22Rv1 (cell line): ENCODE results near the gene CD37.

Source experiments
- H3K27ac ChIP-seq: fragments of 450-650 bp; 2 replicates; pipeline ENCODE4 v1.5.1; 2017
- ZFX ChIP-seq: fragments of 450-650 bp; IDR thresholded peaks from 2 replicates; pipeline ENCODE4 v1.6.1; 2017; ENCODE audit warnings: antibody characterized with exemption, borderline replicate concordance
- TF ChIP-seq, protein P1 (sequence below): fragments of 450-650 bp; IDR thresholded peaks from 2 replicates; pipeline ENCODE4 v1.5.1; 2017; ENCODE audit warnings: mild to moderate bottlenecking

CD37 gene

DNA sequence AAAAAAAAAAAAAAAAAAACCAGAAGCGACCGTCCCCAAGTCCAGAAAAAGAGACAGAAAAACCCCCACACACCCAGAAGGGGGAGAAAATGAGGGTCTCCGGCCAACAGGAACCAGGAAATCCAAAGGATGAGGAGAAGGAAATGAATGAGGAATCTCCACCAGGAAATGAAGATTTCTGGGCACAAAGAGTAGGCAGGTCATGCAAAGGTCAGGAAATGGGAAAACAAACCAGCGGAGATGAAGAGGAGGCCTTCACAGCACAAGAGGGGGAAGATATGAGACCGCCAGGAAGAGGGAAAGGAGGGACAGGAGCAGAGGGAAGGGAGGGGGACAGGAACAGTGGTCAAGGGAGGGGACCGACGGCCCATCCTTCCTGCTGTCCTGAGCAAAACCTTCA is 21.2 kb downstream of the CD37 start:
- H3K27ac ChIP-seq = no peak overlapping the region
- TF ChIP-seq, protein P1, sequence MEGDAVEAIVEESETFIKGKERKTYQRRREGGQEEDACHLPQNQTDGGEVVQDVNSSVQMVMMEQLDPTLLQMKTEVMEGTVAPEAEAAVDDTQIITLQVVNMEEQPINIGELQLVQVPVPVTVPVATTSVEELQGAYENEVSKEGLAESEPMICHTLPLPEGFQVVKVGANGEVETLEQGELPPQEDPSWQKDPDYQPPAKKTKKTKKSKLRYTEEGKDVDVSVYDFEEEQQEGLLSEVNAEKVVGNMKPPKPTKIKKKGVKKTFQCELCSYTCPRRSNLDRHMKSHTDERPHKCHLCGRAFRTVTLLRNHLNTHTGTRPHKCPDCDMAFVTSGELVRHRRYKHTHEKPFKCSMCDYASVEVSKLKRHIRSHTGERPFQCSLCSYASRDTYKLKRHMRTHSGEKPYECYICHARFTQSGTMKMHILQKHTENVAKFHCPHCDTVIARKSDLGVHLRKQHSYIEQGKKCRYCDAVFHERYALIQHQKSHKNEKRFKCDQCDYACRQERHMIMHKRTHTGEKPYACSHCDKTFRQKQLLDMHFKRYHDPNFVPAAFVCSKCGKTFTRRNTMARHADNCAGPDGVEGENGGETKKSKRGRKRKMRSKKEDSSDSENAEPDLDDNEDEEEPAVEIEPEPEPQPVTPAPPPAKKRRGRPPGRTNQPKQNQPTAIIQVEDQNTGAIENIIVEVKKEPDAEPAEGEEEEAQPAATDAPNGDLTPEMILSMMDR = no peak
- TF ChIP-seq ZFX = no peak

DNA sequence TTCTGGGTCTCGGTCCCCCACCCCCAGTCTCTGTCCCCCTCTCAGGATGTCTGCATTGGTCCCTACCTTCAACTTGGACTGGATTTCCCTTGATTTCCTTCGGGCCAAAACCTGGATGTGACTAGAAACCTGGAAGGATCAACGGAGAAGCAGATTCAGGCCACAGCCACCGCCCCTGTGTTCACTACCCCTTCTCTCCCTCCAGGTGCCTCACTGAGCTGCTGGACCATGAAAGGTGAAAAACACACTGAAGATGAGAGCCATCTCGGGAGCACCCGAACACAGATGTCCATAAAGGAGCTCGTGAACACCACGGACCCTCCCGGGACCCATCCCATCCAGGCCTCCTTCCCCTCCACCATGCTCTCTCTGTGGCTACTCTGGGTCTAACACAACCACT is 22.0 kb downstream of the CD37 start:
- no peak overlapping the region for H3K27ac ChIP-seq
- TF ChIP-seq, protein P1 = no peak
- TF ChIP-seq ZFX = no peak

GRCh38 chr19:49359851-49360820 is 24.9 kb downstream of the CD37 start:
- TF ChIP-seq, protein P1 = no peak
- no peak for TF ChIP-seq ZFX

GRCh38 chr19:49361438-49362047 is 26.3 kb downstream of the CD37 start:
- TF ChIP-seq, protein P1 = no peak
- no peak for TF ChIP-seq ZFX
- peak overlapping the region; percentile 88 for H3K27ac ChIP-seq

More at GRCh38 chr19:49359851-49360820, 24.9 kb downstream of the CD37 start:
- peak overlapping the region; percentile 88 for H3K27ac ChIP-seq

DNA sequence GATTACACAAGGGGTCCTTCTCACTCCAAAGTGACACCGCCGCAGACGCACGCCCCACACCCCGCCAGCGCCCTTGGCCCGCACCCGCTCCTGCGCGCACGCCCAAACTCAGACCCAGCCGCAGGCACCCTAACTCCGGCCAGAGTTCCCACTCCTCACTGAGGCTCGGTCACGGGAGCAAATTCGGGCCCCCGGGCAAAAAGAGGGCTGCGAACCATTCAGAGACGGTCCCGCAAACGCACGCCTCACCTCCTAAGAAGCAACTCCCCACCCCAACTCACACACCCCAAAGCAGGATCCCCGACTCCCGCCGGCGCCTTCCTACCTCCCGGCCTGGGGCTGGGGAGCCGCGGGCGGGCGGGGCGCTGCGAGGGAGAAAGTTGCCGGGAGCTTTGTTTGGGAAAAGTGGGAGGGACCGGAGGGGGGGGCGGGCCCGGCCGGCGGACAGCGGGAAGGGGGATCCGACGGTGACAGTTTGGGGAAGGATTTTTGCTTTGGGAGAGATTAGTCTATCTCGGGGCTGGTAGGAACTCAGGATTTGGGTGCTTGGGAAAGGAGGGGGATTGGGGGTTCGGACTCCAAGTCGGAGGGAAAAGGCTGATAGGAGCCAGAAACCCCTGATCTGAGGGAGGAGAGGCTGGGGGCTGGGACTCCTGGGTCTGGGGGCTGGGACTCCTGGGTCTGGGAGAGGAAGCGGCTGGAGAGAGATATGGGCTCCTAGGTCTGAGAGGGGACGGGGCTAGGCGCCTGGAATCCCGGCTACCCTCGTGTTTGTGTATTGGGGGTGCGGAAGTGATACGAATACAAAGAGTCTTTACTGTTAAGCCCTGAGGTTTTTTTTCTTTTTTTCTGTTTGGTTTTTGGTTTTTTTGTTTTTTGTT is 27.1 kb downstream of the CD37 start, which contains the start of gene TEAD2:
Gene TEAD2 (minus strand): TSS at position 369 of the 881 bp plus-strand sequence. CDS start 2,341 bp downstream, outside the sequence.
- peak within 1 kb of the TSS; percentile 88 for H3K27ac ChIP-seq
- TF ChIP-seq, protein P1 = no peak
- TF ChIP-seq ZFX = no peak

GRCh38 chr19:49362929-49363267 is 27.7 kb downstream of the CD37 start:
- TF ChIP-seq ZFX = no peak
- TF ChIP-seq, protein P1 = no peak
- peak overlapping the region; percentile 88 for H3K27ac ChIP-seq
